Upper lobe of left lung (tissue), 4 donors: ENCODE results near the gene RWDD2A.

ENCODE experiments used
- CTCF ChIP-seq, 6 experiments: fragments of 450-650 bp in 4 of 6; fragments of 200-600 bp in 2 of 6; sonication (generic) in 2 of 6; IDR thresholded peaks; one replicate each; pipeline ENCODE4 v1.5.1; 2016 to 2019; ENCODE audit warnings: antibody characterized with exemption in 6 of 6
- EP300 ChIP-seq, 4 donors: sonication (generic); formaldehyde crosslinking; IDR thresholded peaks; one replicate each; pipeline ENCODE4 v1.5.1; 2017; ENCODE audit warnings: antibody characterized with exemption in 4 of 4, control low read depth in 2 of 4
- POLR2A ChIP-seq, 4 donors: fragments of 450-650 bp; IDR thresholded peaks; one replicate each; pipeline ENCODE4 v1.5.1; 2016 to 2017; ENCODE audit warnings: antibody characterized with exemption in 4 of 4, mild to moderate bottlenecking in 2 of 4
- POLR2AphosphoS5 ChIP-seq, 2 donors: sonication (generic); formaldehyde crosslinking; IDR thresholded peaks; one replicate each; pipeline ENCODE4 v1.5.1; 2017; ENCODE audit warnings: antibody characterized with exemption in 2 of 2

- TF ChIP-seq POLR2A (IDR thresholded peaks at IDR 0.05) (no peak), CTCF (IDR thresholded peaks at IDR 0.05) (no peak), EP300 (IDR thresholded peaks at IDR 0.05) (no peak), POLR2AphosphoS5 (IDR thresholded peaks at IDR 0.05) (no peak)
Observed at GRCh38 chr6:83151114-83151513, 42.0 kb upstream of the RWDD2A start.
